HG03103 (cell line): ENCODE results near the gene RUSF1.
"Not testable (repeated sequence)": the region's sequence is repeated elsewhere in the genome, so short reads cannot be mapped to it uniquely, and the experiment has no call there.

Source experiments
- ATAC-seq: cut with Tn5 transposase; IDR thresholded peaks from one replicate; pipeline ENCODE4 v1.9.1; 2021; ENCODE audit warnings: low read depth; ENCODE audit not compliant: unreplicated experiment

RUSF1 gene

DNA sequence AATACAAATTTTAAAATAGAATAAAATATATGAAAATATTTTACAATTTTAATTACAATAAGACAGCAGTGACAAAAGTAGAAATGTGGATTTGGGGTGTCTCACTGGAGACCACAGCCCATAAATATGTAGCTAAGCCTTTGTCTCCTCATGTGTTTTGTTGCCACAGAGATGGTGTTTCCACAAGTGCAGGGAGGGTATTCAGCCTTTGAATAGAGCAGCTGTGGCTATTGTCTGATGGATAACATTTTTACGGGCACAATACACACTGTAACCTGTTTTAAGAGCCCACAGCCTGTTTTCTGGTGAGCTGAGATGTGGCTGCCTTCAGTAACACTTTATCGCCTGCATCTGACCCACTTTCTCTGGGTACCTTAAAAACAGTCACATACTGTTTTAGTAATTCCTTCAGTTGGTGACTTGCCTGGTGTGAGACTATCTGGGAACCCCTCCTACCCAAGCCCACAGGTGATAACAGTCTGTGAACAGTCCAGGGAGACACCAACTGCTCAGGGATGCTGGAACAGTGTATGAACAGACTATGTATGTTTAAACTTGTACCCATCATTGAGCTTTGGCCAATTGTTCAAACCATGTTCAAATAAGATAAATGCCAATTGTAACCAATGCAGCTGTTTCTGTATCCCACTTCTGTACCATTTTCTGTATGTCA, 11.7 kb upstream of the RUSF1 start:
- ATAC-seq: no peak

DNA sequence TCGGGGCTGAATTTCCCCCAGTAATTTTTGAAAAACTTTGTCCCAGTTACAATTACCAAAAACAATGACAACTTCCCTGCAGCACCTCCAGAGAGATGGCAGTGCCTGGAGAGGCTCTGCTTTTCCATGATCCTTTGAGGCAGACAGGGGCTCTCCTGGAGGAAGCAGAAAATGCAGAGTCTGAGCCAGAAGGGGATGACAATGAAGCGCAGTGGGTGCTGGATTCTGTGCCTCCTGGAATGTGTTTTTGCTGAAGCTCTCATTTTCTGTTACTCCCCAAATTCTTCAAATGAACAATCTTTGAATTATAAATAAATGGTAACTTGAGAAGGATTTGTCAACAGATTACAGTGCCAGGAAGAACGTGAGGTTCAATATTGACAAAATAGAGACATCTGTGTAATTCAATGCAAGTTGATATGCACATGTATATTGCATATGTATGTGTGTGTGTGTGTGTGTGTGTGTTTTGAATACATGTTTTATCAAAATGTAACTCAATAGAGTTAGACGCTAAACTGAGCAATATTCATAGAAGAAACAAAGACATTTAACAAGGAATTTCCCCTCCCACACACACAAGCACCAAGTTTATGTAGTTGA, 9.7 kb upstream of the RUSF1 start:
- no peak for ATAC-seq

DNA sequence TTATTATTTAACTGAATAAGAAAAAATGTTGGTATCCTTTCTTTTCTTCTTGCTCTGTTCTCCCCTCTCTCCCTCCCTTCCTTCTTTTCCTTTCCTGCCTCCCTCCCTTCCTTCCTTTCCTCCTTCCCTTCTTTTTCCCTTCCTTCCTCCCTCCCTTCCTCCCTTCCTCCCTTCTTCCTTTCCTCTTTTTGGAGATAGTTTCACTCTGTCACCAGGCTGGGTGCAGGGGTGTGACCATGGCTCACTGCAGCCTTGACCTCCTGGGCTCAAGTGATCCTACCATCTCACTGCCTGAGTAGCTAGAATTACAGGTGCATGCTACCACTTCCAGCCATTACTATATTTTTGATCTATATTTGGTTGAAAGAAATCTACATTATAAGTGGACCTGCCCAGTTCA, 5.7 kb upstream of the RUSF1 start:
- ATAC-seq: no peak

DNA sequence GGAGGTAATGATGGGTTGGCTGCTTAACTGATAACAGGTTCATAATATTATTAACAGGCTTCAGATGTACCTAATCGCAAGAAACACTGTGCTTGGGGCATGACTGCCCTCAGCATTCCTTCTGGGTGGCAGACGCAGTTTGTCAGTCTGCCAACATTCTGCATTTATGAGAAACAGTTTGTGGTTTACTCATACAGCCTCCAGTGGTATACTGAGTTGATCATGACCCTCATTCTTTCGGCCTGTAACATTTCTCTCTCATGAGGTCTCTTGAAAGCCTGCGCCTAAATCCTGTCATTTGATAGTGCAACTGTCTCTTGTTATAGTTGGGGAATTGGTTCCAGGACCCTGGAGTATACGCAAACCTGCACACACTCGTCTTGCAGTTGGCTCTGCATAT, 4.9 kb upstream of the RUSF1 start:
- ATAC-seq: no peak

DNA sequence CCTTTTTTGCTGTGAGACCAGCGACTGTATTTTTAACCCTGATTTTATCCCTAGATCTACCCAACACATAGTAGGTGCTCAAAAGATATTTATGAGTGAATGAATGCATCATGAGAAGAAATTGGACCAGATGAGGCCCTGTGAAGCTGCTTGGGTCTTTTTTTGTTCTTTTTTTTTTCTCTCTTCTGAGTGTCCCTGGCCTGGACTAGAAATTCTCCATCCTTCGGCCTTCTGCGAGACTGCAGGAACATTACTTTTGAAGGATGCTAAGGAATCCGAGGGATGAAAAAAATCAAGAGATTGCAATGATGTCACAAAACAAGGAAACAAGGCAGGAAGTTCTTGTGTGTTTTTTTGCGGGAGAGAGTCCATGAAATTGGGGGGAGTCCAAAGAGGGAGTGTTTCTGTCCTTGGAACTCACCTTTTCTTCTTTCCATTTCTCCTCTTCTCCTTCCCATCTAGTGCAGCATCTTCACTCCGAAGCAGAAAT, 560 bp upstream of the RUSF1 start:
- no peak for ATAC-seq

DNA sequence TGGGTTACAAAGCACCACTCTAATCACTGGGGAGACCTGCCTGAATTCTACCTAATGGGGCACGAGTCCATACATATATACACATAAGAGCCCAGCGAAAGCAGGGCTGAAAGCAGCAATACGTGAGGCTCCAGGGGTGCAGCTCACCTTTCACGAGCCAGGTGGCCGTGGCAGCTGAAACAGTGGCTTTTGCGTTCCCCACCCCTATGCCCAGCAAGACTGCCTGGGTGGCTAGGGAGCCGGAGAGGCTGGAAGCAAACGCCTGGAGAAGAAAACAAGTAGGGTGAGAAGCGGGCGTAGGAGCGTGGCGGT, 618 bp downstream of the RUSF1 start:
- ATAC-seq: no peak

DNA sequence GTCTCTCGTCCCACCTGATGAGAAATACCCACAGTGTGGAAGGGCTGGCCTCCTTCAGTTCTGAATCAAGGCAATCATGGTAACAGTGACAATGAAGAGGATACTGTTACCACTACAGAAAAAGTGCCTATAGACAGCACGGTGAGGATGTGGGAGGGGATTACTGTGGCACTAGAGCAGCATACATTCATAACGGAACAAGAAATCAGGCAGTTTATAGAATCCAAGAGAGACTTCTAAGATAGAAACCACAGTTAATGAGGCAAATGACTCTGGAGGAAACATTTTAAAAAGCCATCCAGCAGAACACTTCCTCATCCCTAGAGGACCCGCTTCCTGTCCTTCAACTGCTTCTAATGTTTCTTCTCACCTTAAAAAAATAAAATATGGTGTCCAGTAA, 2.7 kb downstream of the RUSF1 start:
- peak; percentile 61 for ATAC-seq

DNA sequence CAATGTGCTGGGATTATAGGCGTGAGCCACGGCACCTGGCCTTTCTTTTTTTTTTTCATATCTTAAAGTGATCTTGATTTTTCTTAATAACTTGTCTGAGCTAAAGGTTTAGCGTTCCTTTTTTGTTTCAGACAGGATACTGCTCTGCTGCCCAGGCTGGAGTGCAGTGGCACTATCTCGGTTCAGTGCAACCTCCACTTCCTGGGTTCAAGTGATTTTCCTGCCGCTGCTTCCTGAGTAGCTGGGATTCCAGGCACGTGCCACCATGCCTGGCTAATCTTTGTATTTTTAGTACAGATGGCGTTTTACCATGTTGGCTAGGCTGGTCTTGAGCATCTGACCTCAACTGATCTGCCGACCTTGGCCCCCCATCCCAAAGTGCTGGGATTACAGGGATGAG, 4.0 kb downstream of the RUSF1 start:
- no peak for ATAC-seq

DNA sequence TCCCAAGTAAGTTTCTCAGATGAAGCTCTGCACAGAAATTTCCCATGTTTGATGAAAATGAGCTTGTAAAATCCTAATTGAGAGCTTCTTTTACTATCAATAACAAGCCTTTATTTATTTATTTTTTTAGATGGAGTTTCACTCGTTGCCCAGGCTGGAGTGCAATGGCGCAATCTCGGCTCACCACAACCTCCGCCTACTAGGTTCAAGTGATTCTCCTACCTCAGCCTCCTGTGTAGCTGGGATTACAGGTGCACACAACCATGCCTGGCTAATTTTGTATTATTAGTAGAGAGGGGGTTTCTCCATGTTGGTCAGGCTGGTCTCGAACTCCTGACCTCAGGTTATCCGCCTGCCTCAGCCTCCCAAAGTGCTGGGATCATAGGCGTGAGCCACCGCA, 4.6 kb downstream of the RUSF1 start:
- not testable (repeated sequence) for ATAC-seq

DNA sequence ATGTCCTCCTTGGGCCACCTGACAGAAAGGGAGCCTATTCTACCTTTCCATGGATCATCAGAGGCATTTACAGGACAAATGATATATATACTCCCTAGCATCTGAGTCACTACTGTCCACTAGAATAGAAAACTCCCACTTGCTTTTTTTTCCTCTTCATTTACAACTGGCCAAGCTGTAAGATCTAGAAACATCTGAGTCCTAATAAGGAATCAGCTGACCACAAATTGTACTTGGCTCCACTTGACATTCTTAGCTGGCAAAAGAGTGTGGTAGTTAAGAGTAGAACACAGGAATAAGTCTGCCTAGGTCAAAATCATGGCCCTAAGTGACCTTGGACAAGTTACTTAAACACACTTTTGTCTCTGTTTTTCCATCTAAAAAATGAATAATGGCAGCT, 5.2 kb downstream of the RUSF1 start:
- ATAC-seq: no peak

DNA sequence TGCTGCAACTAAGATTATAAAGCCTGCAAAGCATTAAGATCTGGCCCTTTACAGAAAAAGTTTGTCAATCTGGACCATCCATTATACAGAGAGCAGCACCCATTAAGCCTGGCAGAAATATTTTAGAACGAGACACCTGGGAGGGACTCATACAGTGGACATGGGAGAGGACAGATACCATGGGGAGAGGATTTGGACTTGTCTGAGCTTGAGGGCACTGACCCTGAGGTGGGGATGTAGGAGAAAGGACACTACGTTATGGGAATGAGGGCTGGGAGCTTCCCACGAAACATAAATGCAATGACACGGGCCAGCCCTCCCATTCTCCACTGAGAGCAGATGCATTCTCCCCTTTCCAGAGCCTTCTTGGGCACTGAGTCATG, 6.2 kb downstream of the RUSF1 start:
- ATAC-seq: no peak

DNA sequence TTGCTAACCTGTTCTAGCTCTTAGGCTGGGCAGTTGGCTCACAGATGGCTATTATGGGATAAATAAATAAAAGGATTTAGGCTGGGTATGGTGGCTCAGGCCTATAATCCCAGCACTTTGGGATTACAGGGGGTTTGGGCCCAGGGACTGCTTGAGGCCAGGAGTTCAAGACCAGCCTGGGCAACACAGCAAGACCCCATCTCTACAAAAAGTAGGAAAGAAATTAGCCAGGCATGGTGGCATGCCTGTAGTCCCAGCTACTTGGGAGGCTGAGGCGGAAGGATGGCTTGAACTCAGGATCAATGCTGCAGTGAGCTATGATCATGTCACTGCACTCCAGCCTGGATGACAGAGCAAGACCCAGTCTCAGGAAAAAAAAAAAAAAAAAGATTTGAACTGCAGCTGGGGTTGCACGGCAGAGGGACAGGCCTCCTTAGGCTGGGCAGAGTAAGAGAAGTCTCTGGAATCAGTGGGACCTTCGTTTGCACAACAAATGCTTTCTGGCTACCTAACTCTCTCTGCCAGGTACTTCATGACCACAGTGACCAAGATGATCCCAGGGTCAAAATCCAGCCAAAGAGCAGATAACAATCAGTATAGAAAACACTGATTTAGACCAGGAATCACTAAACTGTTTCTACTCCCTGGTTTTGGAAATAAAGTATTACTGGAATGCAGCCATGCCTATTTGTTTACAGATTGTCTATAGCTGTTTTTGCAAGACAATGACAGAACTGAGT, 6.8 kb downstream of the RUSF1 start:
- ATAC-seq: no peak

DNA sequence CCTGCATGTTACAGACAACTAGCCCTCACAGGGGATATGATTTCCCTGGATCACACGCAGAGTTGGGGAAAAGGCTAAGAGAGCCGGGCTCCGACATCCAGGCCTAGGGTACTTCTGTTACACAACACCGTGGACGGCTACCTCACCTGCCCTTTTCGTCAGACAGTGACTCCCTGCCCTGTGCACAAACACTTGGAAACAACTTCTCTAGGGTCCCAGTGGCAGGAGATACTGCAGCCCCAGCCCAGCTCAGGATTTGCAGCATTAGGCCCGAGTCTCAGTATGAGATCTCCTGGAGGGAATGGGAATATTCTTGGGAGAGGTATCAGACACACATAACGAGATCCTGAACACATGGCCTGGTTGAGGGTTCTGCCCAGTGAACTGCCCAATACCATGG, 8.3 kb downstream of the RUSF1 start:
- no peak for ATAC-seq

DNA sequence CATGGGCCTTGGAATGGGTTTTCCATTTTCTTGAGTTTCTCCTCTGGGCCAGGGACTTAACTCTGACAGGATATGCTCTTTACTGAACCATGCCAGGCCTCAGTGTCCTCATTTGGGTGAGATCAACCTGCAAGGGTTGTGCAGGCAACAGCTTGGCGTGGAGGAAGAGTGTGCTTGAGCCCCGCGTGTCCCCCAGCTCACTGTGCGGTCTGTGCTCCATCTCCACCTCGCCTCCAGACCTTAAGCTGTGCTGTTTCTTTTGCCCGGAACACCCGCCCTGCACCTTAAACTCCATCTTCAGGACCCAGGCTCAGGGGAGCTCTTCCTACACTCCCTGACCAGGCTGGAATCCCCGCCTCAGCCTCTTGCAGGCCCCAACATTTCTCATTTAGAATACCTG, 9.7 kb downstream of the RUSF1 start:
- ATAC-seq: no peak

DNA sequence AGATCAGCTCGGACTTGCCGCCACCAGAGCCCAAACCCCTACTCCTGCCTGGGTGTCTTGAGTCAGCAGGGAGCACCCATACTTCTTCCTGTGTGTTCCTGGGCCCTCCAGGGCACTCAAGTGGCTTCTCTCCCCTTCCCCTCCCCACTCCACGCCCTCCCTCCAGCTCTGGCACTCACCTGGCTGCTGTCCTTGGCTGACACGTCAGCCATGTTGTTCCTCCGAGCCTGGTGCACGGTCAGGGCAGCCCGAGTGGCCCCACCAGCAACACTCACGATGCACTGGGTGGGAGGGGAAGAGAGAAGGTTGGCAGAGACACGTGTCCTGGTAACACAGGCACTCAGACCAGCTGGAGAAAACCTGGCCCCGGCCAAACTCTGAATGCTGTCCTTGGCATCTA, 11.5 kb downstream of the RUSF1 start:
- ATAC-seq: no peak

DNA sequence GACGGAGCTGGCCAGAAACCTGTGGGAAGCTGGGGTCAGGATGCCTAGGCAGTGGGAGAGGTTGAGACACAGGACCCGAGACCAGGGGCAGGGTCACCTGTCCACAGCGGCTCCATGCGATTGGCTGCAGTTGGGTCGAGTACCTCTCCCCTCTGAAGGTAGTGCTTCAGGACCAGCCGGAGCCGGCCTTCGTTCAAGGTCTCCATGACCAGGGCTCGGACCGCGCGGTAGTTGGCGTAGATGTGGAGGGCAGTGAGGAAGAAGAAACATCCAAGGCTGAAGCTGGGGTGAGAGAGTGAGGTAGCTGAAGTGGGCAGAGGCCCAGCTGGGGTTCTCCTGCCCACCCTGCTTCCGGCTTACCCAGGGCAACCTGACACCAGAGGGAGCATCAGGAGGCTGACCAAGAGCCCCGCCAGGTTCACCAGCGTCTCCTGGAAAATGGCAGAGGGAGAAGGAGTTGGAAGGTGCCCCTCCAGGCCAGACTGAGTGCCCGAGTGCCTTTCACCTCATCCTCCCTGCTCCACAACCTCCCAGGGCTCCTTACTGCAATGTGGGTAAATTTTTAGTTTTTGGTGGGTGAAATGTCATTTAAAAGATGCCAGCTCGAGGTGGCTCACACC, 14.6 kb downstream of the RUSF1 start:
- no peak for ATAC-seq

DNA sequence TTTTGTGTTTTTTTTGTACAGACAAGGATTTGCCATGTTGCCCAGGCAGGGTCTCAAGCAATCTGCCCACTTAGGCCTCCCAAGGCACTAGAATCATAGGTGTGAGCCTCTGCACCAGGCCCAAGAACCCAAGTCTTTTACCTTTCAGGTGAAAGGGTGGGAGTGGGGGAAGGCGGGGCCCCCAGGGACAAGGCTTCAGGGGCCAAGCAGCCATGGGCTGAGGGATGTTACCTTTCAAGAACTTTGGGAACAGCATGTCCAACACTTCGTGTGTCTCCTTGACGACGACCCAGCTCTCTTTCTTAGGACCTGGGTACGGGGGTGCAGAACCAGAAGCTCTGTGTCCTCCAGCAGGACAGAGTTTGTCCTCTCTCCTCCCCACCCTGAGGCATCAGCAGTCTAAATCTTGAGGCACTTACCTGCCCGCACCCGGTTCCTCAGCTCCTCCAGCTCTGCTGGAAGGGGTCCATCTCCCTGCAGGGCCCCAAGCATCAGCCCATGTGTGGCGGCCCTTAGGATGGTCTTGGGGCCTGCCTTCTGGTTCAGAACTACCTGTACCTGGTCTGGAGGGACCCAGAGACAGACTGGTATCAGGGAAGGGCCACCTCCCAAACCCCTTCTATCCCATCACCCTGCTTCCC, 16.3 kb downstream of the RUSF1 start:
- ATAC-seq: no peak

DNA sequence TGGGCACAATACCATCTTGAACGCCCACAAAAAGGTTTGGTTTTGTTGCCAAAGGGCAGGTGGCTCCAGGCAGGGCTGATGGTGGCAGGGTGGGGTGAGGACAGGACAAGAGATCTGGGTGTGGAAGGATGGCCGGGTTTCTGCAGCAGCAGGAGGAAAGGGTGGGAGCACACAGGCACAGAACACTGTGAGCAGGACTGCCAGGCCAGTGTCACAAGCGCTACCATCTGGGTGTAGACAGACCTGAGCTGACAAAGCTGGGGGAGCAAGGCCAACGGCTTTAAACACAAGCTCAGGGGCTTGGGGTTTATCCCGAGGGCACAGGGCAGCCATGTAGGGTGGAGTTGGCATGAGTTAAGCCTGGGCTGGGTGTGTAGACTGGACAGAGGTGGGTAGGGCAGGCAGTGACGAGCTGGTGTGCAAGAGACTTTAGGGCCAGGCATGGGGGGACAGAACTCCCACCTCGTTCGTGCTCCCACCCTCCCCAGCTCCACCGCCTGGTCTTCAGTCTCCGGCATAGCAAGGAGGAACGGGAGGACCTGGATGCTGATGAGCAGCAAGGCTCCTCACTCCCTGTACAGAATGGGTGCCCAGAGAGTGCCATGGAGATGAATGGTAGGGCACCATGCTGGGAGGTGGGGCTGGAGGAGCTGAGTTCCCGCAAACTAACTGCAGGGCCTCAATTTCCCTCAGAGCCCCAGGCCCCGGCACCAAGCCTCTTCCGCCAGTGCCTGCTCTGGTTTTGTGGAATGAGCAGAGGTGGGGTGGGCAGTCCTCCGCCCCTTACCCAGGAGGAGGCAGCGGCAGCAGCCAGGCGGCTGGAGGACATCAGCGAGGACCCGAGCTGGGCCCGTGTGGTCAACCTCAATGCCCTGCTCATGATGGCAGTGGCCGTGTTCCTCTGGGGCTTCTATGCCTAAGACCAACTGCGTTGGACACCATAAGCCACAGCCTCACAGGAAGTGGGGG, 18.3 kb downstream of the RUSF1 start:
- ATAC-seq: no peak

DNA sequence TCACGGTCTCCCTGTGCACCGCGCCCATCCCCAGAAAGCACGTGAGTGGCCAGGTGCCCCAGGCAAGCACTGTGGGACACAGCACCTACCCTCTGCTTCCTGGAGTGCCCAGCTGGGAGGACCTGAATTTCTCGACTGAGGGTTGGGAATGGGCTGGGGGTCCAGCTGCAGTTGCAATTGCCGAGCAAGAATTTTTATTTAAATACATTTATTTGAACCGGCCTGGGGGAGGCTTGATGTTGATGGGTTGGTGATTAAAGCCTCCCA, 19.0 kb downstream of the RUSF1 start:
- no peak for ATAC-seq
